ENCODE data around the gene UBE2V1. TPM values are rescaled to one million over a fixed set of nuclear protein-coding genes. Genes with fewer than 3 reads are reported as not detected.

The UBE2V1 gene
- polyA plus RNA-seq, 1 of the 3 experiments (the other 2 are of a cell fraction) = 99.7 TPM

- H3K4me1 ChIP-seq (ENCODE audit: control insufficient read depth in 1 of 2, insufficient read depth in 2 of 2, low read depth in 1 of 2, low read length in 1 of 2) = peaks cover 15 to 21% of the 10 kb centered on the region in 2 experiments
- H2AFZ ChIP-seq (ENCODE audit: low read depth) = no peak overlapping the region
- WGBS (ENCODE audit: low lambda C conversion rate) = 94% methylated on average over 5 of the region's 5 CpGs
- ChIA-PET POLR2A (no interaction called here), CTCF (interaction anchor here (3.9 to 7.0 kb wide), 2 partner anchors 19 to 110 kb away, joined by 27 to 31 read pairs; no protein-coding TSS in a partner anchor)
- no peak overlapping the region for H3K27ac ChIP-seq (ENCODE audit: low read depth in 2 of 2, low read length in 1 of 2)
- no peaks in the 10 kb centered on the region for H3K9me2 ChIP-seq
- H3K36me3 ChIP-seq (replicated peaks in 1 of 2; ENCODE audit: control insufficient read depth in 1 of 2, insufficient read depth in 2 of 2, low read length in 1 of 2) = peaks cover 22 to 44% of the 10 kb centered on the region in 2 experiments
- peaks cover 32% of the 10 kb centered on the region for H3F3A ChIP-seq (replicated peaks; ENCODE audit: insufficient read depth)
- TF ChIP-seq, protein P1, sequence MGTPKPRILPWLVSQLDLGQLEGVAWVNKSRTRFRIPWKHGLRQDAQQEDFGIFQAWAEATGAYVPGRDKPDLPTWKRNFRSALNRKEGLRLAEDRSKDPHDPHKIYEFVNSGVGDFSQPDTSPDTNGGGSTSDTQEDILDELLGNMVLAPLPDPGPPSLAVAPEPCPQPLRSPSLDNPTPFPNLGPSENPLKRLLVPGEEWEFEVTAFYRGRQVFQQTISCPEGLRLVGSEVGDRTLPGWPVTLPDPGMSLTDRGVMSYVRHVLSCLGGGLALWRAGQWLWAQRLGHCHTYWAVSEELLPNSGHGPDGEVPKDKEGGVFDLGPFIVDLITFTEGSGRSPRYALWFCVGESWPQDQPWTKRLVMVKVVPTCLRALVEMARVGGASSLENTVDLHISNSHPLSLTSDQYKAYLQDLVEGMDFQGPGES (IDR thresholded peaks at IDR 0.05; ENCODE audit: low read depth, low read length) = no peak
- TF ChIP-seq MEF2A (IDR thresholded peaks at IDR 0.05; ENCODE audit: borderline replicate concordance, low read depth) (no peak), NFIC (IDR thresholded peaks at IDR 0.05; ENCODE audit: borderline replicate concordance) (no peak), ELF1 (IDR thresholded peaks at IDR 0.05) (no peak), NRF1 (IDR thresholded peaks at IDR 0.05; ENCODE audit: low read depth, low read length) (no peak), YY1 (IDR thresholded peaks at IDR 0.05; ENCODE audit: low read depth) (no peak), MAX (IDR thresholded peaks at IDR 0.05; ENCODE audit: low read depth) (no peak), CHD2 (IDR thresholded peaks at IDR 0.05; ENCODE audit: low read length, partially characterized antibody) (no peak), RAD21 (IDR thresholded peaks at IDR 0.05; ENCODE audit: low read length) (no peak), FOXM1 (IDR thresholded peaks at IDR 0.05; ENCODE audit: low read depth) (no peak), SMC3 (IDR thresholded peaks at IDR 0.05; ENCODE audit: low read depth, low read length) (no peak), SIN3A (IDR thresholded peaks at IDR 0.05; ENCODE audit: borderline replicate concordance, low read depth, low read length) (no peak), JUND (IDR thresholded peaks at IDR 0.05) (no peak), FOXJ3 (CRISPR knock-in tag; IDR thresholded peaks at IDR 0.05) (no peak), FOSL2 (IDR thresholded peaks at IDR 0.05; ENCODE audit: borderline replicate concordance, low read depth) (no peak), TCF12 (IDR thresholded peaks at IDR 0.05) (no peak)
- TF ChIP-seq, protein P2, sequence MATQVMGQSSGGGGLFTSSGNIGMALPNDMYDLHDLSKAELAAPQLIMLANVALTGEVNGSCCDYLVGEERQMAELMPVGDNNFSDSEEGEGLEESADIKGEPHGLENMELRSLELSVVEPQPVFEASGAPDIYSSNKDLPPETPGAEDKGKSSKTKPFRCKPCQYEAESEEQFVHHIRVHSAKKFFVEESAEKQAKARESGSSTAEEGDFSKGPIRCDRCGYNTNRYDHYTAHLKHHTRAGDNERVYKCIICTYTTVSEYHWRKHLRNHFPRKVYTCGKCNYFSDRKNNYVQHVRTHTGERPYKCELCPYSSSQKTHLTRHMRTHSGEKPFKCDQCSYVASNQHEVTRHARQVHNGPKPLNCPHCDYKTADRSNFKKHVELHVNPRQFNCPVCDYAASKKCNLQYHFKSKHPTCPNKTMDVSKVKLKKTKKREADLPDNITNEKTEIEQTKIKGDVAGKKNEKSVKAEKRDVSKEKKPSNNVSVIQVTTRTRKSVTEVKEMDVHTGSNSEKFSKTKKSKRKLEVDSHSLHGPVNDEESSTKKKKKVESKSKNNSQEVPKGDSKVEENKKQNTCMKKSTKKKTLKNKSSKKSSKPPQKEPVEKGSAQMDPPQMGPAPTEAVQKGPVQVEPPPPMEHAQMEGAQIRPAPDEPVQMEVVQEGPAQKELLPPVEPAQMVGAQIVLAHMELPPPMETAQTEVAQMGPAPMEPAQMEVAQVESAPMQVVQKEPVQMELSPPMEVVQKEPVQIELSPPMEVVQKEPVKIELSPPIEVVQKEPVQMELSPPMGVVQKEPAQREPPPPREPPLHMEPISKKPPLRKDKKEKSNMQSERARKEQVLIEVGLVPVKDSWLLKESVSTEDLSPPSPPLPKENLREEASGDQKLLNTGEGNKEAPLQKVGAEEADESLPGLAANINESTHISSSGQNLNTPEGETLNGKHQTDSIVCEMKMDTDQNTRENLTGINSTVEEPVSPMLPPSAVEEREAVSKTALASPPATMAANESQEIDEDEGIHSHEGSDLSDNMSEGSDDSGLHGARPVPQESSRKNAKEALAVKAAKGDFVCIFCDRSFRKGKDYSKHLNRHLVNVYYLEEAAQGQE (IDR thresholded peaks at IDR 0.05; ENCODE audit: low read depth, low read length) = no peak
- TF ChIP-seq, protein P3, sequence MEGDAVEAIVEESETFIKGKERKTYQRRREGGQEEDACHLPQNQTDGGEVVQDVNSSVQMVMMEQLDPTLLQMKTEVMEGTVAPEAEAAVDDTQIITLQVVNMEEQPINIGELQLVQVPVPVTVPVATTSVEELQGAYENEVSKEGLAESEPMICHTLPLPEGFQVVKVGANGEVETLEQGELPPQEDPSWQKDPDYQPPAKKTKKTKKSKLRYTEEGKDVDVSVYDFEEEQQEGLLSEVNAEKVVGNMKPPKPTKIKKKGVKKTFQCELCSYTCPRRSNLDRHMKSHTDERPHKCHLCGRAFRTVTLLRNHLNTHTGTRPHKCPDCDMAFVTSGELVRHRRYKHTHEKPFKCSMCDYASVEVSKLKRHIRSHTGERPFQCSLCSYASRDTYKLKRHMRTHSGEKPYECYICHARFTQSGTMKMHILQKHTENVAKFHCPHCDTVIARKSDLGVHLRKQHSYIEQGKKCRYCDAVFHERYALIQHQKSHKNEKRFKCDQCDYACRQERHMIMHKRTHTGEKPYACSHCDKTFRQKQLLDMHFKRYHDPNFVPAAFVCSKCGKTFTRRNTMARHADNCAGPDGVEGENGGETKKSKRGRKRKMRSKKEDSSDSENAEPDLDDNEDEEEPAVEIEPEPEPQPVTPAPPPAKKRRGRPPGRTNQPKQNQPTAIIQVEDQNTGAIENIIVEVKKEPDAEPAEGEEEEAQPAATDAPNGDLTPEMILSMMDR (IDR thresholded peaks at IDR 0.05) = no peak
- no peaks in the 10 kb centered on the region for H3K27me3 ChIP-seq (ENCODE audit: insufficient read depth)
- peaks cover 69% of the 10 kb centered on the region for H4K20me1 ChIP-seq (ENCODE audit: insufficient read depth)
- no peak overlapping the region for H3K4me2 ChIP-seq
- peaks cover 94% of the 10 kb centered on the region for H3K79me2 ChIP-seq (ENCODE audit: insufficient read depth)
- no peak overlapping the region for H3K9ac ChIP-seq
- no peak for DNase-seq
- no peak overlapping the region for H3K4me3 ChIP-seq (ENCODE audit: low read depth in 2 of 2, low read length in 1 of 2)
- H3K9me3 ChIP-seq = no peaks in the 10 kb centered on the region
Observed at GRCh38 chr20:50089140-50089786, 23.7 kb downstream of the UBE2V1 start.

All from SK-N-SH (cell line).